DND-41 (cell line): ENCODE data around the gene RASSF8.

Source experiments
- EZH2 ChIP-seq: IDR thresholded peaks from 3 replicates; pipeline ENCODE4 v1.6.1; 2012; ENCODE audit warnings: borderline replicate concordance, low read depth, mild to moderate bottlenecking, moderate library complexity, low read length, inconsistent platforms; ENCODE audit not compliant: severe bottlenecking
- TF ChIP-seq, protein P1 (sequence below): IDR thresholded peaks from 2 replicates; pipeline ENCODE4 v1.5.1; 2012; ENCODE audit warnings: borderline replicate concordance, low read length, moderate library complexity, mild to moderate bottlenecking; ENCODE audit not compliant: poor library complexity, severe bottlenecking; ENCODE audit errors: extremely low read depth

DNA sequence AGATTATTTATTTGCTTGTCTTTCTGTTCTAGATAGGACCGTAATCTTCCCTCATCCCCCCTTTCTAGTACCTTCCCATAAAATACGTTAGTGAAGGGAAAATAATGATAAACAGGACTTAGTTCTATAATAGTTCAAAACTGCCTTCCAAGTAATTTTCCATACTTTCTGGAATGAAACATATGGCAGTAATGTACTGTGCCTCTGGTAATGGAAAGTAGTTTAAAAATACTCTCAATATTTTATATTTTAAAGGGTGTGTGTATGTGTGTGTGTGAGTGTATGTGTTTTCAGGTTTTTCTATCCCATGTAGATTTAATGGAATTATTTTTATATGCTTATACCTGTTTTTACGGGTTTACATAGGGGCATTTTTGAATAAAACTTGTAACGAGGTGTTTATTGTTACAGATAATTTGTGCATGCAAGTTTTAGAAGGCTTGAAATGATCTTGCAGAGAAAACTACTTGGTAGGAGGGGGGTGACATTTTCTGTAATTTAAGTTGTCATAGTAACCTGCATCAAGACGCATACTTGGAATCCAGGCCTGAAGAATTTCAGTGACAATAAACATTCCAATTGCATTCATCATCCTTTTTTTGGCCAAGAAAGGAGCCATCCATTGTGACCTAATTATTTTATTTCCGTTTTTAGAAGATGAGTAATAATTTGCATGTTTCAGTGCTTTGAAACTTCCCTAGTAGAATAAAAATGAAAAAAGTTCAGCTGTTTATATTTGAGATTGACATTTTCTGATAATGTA lies 38.9 kb downstream of the RASSF8 start:
- TF ChIP-seq, protein P1, sequence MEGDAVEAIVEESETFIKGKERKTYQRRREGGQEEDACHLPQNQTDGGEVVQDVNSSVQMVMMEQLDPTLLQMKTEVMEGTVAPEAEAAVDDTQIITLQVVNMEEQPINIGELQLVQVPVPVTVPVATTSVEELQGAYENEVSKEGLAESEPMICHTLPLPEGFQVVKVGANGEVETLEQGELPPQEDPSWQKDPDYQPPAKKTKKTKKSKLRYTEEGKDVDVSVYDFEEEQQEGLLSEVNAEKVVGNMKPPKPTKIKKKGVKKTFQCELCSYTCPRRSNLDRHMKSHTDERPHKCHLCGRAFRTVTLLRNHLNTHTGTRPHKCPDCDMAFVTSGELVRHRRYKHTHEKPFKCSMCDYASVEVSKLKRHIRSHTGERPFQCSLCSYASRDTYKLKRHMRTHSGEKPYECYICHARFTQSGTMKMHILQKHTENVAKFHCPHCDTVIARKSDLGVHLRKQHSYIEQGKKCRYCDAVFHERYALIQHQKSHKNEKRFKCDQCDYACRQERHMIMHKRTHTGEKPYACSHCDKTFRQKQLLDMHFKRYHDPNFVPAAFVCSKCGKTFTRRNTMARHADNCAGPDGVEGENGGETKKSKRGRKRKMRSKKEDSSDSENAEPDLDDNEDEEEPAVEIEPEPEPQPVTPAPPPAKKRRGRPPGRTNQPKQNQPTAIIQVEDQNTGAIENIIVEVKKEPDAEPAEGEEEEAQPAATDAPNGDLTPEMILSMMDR: no peak
- no peak for TF ChIP-seq EZH2
